Colonic mucosa (tissue), 4 donors: ENCODE measurements around the gene CFAP300. TPM values are rescaled to one million over a fixed set of nuclear protein-coding genes. Genes with fewer than 3 reads are reported as not detected.

ENCODE experiments used
- DNase-seq: peaks from one replicate; pipeline ENCODE4 v3.0.0-alpha.2; 2020
- H3K27ac ChIP-seq: fragments of 200-600 bp; one replicate; pipeline ENCODE4 v1.8.0; 2021
- H3K27me3 ChIP-seq: fragments of 200-600 bp; one replicate; pipeline ENCODE4 v1.8.0; 2021
- H3K36me3 ChIP-seq: fragments of 200-600 bp; one replicate; pipeline ENCODE4 v1.8.0; 2021
- H3K4me1 ChIP-seq: fragments of 200-600 bp; one replicate; pipeline ENCODE4 v1.8.0; 2021; ENCODE audit warnings: mild to moderate bottlenecking
- H3K4me3 ChIP-seq: fragments of 200-600 bp; one replicate; pipeline ENCODE4 v1.8.0; 2021
- H3K9ac ChIP-seq, 2 donors: one replicate each; pipeline ENCODE4 v1.7.0; 2013; ENCODE audit warnings: control low read depth in 2 of 2, low read depth in 2 of 2, low read length in 2 of 2
- H3K9me3 ChIP-seq: fragments of 200-600 bp; one replicate; pipeline ENCODE4 v1.8.0; 2021
- intact Hi-C: fragments of 100-400 bp; cut with DNase I; formaldehyde crosslinking; loops from one replicate; pipeline ENCODE4 v1.14.1; 2022
- total RNA-seq, 2 donors: library from RNA; stranded (reverse); fragmentation: NEBNext Ultra II Directional in 1 of 2; extraction: Animal tissue kit (Norgen Biotek cat#: 25700) in 1 of 2; gene quantifications; one replicate each; pipeline ENCODE4 v1.2.1, GENCODE V29; 2021
- TF ChIP-seq, protein P1 (sequence below): fragments of 200-600 bp; IDR thresholded peaks from one replicate; pipeline ENCODE4 v1.8.0; 2022; ENCODE audit warnings: antibody characterized with exemption, mild to moderate bottlenecking
- donor health status: healthy.
- donor health status: DM: no; HTN: no; CAD: no.
- donor health status: DM: no; HTN: no; CAD: no.

The CFAP300 gene
- total RNA-seq, 2 donors from 2014 or later, result 0.45 TPM; not detected in 1

DNA sequence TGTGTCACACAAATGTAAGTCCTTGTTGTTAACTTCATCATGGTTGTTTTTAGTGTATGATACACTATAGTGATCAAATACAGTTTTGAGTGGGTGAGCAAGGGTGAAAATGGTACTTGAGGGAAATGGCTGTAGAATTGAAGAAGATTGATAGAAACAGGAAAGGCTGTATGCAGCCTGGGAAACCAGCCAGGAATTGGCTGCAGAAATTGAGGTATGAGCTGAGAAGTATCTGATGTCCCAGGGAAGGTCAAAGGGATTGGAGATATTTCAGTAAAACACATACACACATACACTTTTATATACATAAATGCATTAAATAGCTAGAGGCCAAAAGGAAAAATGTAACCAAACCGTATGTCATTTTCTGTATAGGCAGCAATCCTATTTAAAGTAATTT lies 49.9 kb downstream of the CFAP300 start:
- no peak overlapping the region for H3K9ac ChIP-seq
- TF ChIP-seq, protein P1, sequence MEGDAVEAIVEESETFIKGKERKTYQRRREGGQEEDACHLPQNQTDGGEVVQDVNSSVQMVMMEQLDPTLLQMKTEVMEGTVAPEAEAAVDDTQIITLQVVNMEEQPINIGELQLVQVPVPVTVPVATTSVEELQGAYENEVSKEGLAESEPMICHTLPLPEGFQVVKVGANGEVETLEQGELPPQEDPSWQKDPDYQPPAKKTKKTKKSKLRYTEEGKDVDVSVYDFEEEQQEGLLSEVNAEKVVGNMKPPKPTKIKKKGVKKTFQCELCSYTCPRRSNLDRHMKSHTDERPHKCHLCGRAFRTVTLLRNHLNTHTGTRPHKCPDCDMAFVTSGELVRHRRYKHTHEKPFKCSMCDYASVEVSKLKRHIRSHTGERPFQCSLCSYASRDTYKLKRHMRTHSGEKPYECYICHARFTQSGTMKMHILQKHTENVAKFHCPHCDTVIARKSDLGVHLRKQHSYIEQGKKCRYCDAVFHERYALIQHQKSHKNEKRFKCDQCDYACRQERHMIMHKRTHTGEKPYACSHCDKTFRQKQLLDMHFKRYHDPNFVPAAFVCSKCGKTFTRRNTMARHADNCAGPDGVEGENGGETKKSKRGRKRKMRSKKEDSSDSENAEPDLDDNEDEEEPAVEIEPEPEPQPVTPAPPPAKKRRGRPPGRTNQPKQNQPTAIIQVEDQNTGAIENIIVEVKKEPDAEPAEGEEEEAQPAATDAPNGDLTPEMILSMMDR, result no peak
- DNase-seq, result no peak
- no peaks in the 10 kb centered on the region for H3K9me3 ChIP-seq
- no peak overlapping the region for H3K4me3 ChIP-seq
- H3K27ac ChIP-seq, result no peak overlapping the region
- H3K27me3 ChIP-seq, result no peaks in the 10 kb centered on the region
- H3K36me3 ChIP-seq, result no peaks in the 10 kb centered on the region
- intact Hi-C loops, result no loop called here
- H3K4me1 ChIP-seq, result no peaks in the 10 kb centered on the region

DNA sequence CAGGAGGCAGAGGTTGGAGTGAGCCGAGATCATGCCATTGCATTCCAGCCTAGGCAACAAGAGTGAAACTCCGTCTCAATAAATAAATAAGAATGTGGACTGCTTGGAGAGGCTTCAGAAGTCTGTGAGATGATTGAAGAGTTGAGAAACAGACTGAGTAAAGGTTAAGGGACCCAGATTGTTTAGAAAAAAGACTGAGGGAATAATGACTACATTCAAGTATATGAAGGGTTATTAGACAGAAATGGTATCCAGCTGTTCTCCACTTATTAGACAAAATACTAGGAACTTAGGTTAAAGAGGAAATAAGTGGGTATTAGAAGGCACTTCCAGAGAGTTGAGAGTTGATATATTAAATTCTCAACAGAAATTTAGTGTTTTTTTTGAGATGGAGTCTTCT lies 52.5 kb downstream of the CFAP300 start:
- no peak for DNase-seq
- intact Hi-C loops, result no loop called here

DNA sequence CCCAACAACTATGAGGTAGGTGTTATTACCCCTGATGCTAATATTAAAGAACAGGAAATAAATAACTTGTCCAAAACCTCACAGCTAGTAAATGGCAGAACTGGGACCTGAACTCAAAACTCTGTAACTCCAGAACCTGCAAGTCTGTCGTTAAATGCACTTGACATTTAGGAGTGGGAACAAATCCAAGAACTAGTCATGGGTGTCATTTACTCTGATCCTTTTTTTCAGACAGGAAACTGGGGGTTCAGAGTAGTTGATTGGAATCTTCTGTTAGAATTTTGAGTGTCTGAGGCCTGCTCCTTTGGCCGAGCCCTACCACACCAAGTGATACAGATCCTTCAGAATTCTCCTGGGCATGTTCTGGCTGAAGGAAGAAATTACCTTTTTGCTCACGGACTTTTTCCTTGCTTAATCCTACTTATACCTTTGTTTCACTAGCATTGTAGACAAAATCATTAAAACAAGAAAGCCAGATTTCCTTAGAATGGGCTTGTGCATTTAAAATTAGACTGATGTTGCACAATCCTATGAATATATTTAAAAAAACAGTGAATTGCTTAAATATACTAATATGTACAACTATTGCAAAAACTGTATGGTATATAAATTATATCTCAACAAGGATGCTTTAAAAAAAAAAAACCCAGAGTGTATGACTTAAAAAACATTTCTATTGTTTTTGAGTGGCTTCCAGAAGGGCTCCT lies 61.6 kb downstream of the CFAP300 start:
- Histone ChIP-seq H3K4me3 (no peak overlapping the region), H3K36me3 (no peaks in the 10 kb centered on the region), H3K9ac (no peak overlapping the region), H3K9me3 (no peaks in the 10 kb centered on the region), H3K27ac (no peak overlapping the region), H3K4me1 (no peaks in the 10 kb centered on the region), H3K27me3 (no peaks in the 10 kb centered on the region)
- no peak for DNase-seq
- intact Hi-C loops, result no loop called here
- TF ChIP-seq, protein P1, result no peak

More for the DNA sequence above, 52.5 kb downstream of the CFAP300 start:
- H3K9ac ChIP-seq, result no peak overlapping the region
- no peak overlapping the region for H3K4me3 ChIP-seq
- H3K27ac ChIP-seq, result no peak overlapping the region
- H3K9me3 ChIP-seq, result no peaks in the 10 kb centered on the region
- TF ChIP-seq, protein P1, result no peak
- H3K27me3 ChIP-seq, result no peaks in the 10 kb centered on the region
- H3K36me3 ChIP-seq, result no peaks in the 10 kb centered on the region
- no peaks in the 10 kb centered on the region for H3K4me1 ChIP-seq

DNA sequence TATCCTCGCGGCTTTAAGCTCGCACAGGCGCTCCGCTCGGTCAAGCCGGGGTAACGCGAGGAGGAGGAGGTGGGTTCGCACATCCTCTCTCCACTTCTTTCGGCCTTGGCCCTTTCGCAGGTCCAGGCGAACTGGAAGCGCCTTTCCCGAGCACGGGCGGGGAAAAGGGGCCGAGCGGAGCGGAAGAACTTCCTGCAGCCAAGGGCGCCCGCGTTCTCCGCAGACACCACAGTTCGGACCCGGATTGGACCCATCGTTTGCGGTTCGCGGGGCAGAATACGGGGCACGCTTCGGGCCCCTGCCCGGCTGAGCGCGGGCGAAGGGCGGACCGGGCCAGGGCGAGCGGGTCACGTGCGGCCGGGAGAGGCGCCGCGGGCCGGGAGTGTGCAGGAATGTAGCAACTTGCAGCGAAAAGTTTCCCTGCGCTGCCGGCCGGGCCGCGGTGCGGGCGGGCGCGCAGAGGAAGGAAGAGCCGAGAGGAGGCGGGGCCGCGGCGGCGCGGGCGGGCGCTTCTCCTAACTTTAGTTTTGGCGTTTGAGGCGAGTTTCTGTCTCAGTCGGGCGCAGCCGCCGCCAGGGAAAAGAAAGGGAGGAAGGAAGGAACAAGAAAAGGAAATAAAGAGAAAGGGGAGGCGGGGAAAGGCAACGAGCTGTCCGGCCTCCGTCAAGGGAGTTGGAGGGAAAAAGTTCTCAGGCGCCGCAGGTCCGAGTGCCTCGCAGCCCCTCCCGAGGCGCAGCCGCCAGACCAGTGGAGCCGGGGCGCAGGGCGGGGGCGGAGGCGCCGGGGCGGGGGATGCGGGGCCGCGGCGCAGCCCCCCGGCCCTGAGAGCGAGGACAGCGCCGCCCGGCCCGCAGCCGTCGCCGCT lies 62.9 kb downstream of the CFAP300 start, which contains the start of gene YAP1:
TSS of gene YAP1 (plus strand) at position 552 of the 865 bp plus-strand sequence. CDS start 402 bp downstream, outside the sequence.
- TF ChIP-seq, protein P1, result no peak
- no peaks in the 10 kb centered on the region for H3K36me3 ChIP-seq
- H3K27ac ChIP-seq, result peak within 1 kb of the TSS; percentile 96
- H3K9ac ChIP-seq, result peak within 1 kb of the TSS; percentile 87 to 91
- DNase-seq, result peak; percentile 87
- peak within 1 kb of the TSS; percentile 78 for H3K4me3 ChIP-seq
- no peaks in the 10 kb centered on the region for H3K9me3 ChIP-seq
- no peaks in the 10 kb centered on the region for H3K4me1 ChIP-seq
- no peaks in the 10 kb centered on the region for H3K27me3 ChIP-seq
- intact Hi-C loops, result no loop called here

DNA sequence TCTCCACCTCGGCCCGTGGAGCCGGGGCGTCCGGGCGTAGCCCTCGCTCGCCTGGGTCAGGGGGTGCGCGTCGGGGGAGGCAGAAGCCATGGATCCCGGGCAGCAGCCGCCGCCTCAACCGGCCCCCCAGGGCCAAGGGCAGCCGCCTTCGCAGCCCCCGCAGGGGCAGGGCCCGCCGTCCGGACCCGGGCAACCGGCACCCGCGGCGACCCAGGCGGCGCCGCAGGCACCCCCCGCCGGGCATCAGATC lies 63.4 kb downstream of the CFAP300 start:
- no peaks in the 10 kb centered on the region for H3K9me3 ChIP-seq
- H3K4me1 ChIP-seq, result peaks cover under 1% of the 10 kb centered on the region
- intact Hi-C loops, result no loop called here
- H3K4me3 ChIP-seq, result peak overlapping the region; percentile 78
- H3K9ac ChIP-seq, result peak overlapping the region; percentile 86 to 91
- TF ChIP-seq, protein P1, result no peak
- no peaks in the 10 kb centered on the region for H3K27me3 ChIP-seq
- H3K27ac ChIP-seq, result peak overlapping the region; percentile 96
- no peaks in the 10 kb centered on the region for H3K36me3 ChIP-seq
- DNase-seq, result no peak
